22Rv1 (cell line): ENCODE measurements around the gene ATAD3A.
"Not testable (repeated sequence)": the region's sequence is repeated elsewhere in the genome, so short reads cannot be mapped to it uniquely, and the experiment has no call there.

Experiments
- H3K27ac ChIP-seq: fragments of 450-650 bp; 2 replicates; pipeline ENCODE4 v1.5.1; 2017
- CTCF ChIP-seq: fragments of 450-650 bp; IDR thresholded peaks from 2 replicates; pipeline ENCODE4 v1.5.1; 2017; ENCODE audit warnings: mild to moderate bottlenecking
- ZFX ChIP-seq: fragments of 450-650 bp; IDR thresholded peaks from 2 replicates; pipeline ENCODE4 v1.6.1; 2017; ENCODE audit warnings: antibody characterized with exemption, borderline replicate concordance

Gene ATAD3A

GRCh38 chr1:1511533-1512285 is at the start of gene ATAD3A:
Gene ATAD3A (plus strand): TSS chr1:1512162. CDS start chr1:1512269, 107 bp downstream.
- TF ChIP-seq ZFX = no peak
- TF ChIP-seq CTCF = no peak
- peak within 1 kb of the TSS; percentile 88 for H3K27ac ChIP-seq

- TF ChIP-seq ZFX (no peak), CTCF (no peak)
- H3K27ac ChIP-seq = no peak overlapping the region
Measured at GRCh38 chr1:1462318-1462966, 49.5 kb upstream of the ATAD3A start.

- H3K27ac ChIP-seq = no peak overlapping the region
- TF ChIP-seq ZFX (no peak), CTCF (no peak)
Measured at GRCh38 chr1:1463312-1463711, 48.6 kb upstream of the ATAD3A start.

- not testable (repeated sequence) for H3K27ac ChIP-seq
Measured at GRCh38 chr1:1468196-1468985, 43.6 kb upstream of the ATAD3A start.

- H3K27ac ChIP-seq = peak overlapping the region; percentile 79
- TF ChIP-seq ZFX (no peak), CTCF (no peak)
Measured at GRCh38 chr1:1470626-1471388, 41.2 kb upstream of the ATAD3A start.

- peak within 1 kb of the TSS; percentile 79 for H3K27ac ChIP-seq
Measured at GRCh38 chr1:1471389-1472052, 40.4 kb upstream of the ATAD3A start, which contains the start of gene ATAD3B. Gene ATAD3B (plus strand): TSS chr1:1471765. CDS start chr1:1471885, 120 bp downstream.

GRCh38 chr1:1472053-1472876 is 39.7 kb upstream of the ATAD3A start:
- peak overlapping the region; percentile 79 for H3K27ac ChIP-seq

More at GRCh38 chr1:1471389-1472052, 40.4 kb upstream of the ATAD3A start, which contains the start of gene ATAD3B:
- TF ChIP-seq CTCF (no peak), ZFX (no peak)

GRCh38 chr1:1476011-1476410 is 36.0 kb upstream of the ATAD3A start:
- not testable (repeated sequence) for H3K27ac ChIP-seq
